ENCODE measurements around the gene FUT2. TPM values are rescaled to one million over a fixed set of nuclear protein-coding genes. Genes with fewer than 3 reads are reported as not detected.

The FUT2 gene
- total RNA-seq, 1 donor: under 0.01 TPM

- DNase-seq (ENCODE audit: low read depth in 2 of 3, low spot score in 2 of 3): peak in 2 of 3 donors; percentile 83 to 87
These were observed 51.2 kb downstream of the FUT2 start, which contains the start of gene IZUMO1 for GRCh38 chr19:48746738-48747575. Gene IZUMO1 (minus strand): TSS chr19:48746909. CDS start chr19:48745859, 1,050 bp downstream.

GRCh38 chr19:48749571-48750198, 53.9 kb downstream of the FUT2 start:
- no peak for DNase-seq (ENCODE audit: low read depth in 2 of 3, low spot score in 2 of 3)

GRCh38 chr19:48750351-48750750, 54.6 kb downstream of the FUT2 start:
- DNase-seq (ENCODE audit: low read depth in 2 of 3, low spot score in 2 of 3): no peak

GRCh38 chr19:48750771-48751504, 55.2 kb downstream of the FUT2 start:
- no peak for DNase-seq (ENCODE audit: low read depth in 2 of 3, low spot score in 2 of 3)

- peak in 1 of 3 donors; percentile 50 for DNase-seq (ENCODE audit: low read depth in 2 of 3, low spot score in 2 of 3)
These were observed 56.2 kb downstream of the FUT2 start for GRCh38 chr19:48751845-48752495.

- no peak for DNase-seq (ENCODE audit: low read depth in 2 of 3, low spot score in 2 of 3)
These were observed 57.0 kb downstream of the FUT2 start, which contains the start of gene FUT1 for GRCh38 chr19:48752496-48753365. Gene FUT1 (minus strand): TSS chr19:48752641. CDS start chr19:48751281, 1,360 bp downstream.

- DNase-seq (ENCODE audit: low read depth in 2 of 3, low spot score in 2 of 3): no peak
These were observed 59.4 kb downstream of the FUT2 start, which contains the start of gene FGF21 for GRCh38 chr19:48755084-48755641. Gene FGF21 (plus strand): TSS chr19:48755524. CDS start chr19:48756237, 713 bp downstream.

Other genes starting within 250 kb of the FUT2 start
- gene GRWD1, start 250.0 kb upstream of the FUT2 start, total RNA-seq: 41.2 TPM
- gene KCNJ14, start 240.4 kb upstream of the FUT2 start, total RNA-seq: 1.6 TPM
- 62.7 TPM for gene CYTH2, start 226.6 kb upstream of the FUT2 start, total RNA-seq
- gene LMTK3, start 184.1 kb upstream of the FUT2 start, total RNA-seq: 0.54 TPM
- not detected for gene SULT2B1, start 143.8 kb upstream of the FUT2 start, total RNA-seq
- gene SPACA4, start 89.2 kb upstream of the FUT2 start, total RNA-seq: not detected
- gene FAM83E, start 80.9 kb upstream of the FUT2 start, total RNA-seq: 3.2 TPM
- 4,879 TPM for gene RPL18, start 76.8 kb upstream of the FUT2 start, total RNA-seq
- 10.0 TPM for gene SPHK2, start 76.5 kb upstream of the FUT2 start, total RNA-seq
- 9.4 TPM for gene DBP, start 58.6 kb upstream of the FUT2 start, total RNA-seq
- gene CA11, start 49.8 kb upstream of the FUT2 start, total RNA-seq: 2.4 TPM
- gene NTN5, start 23.0 kb upstream of the FUT2 start, total RNA-seq: 1.6 TPM
- 1.1 TPM for gene MAMSTR, start 23.8 kb downstream of the FUT2 start, total RNA-seq
- gene RASIP1, start 44.6 kb downstream of the FUT2 start, total RNA-seq: 0.54 TPM
- under 0.01 TPM for gene IZUMO1, start 50.9 kb downstream of the FUT2 start, total RNA-seq
- gene FUT1, start 56.7 kb downstream of the FUT2 start, total RNA-seq: 1.6 TPM
- gene FGF21, start 59.6 kb downstream of the FUT2 start, total RNA-seq: not detected
- 41.7 TPM for gene BCAT2, start 115.1 kb downstream of the FUT2 start, total RNA-seq
- 2.4 TPM for gene HSD17B14, start 140.5 kb downstream of the FUT2 start, total RNA-seq
- 10.8 TPM for gene PLEKHA4, start 172.6 kb downstream of the FUT2 start, total RNA-seq
- gene PPP1R15A, start 176.4 kb downstream of the FUT2 start, total RNA-seq: 156 TPM
- gene TULP2, start 202.8 kb downstream of the FUT2 start, total RNA-seq: under 0.01 TPM
- 235 TPM for gene NUCB1, start 204.3 kb downstream of the FUT2 start, total RNA-seq
- gene DHDH, start 237.7 kb downstream of the FUT2 start, total RNA-seq: under 0.01 TPM